MM.1S (cell line): ENCODE measurements around the gene ADARB1.

Experiments used
- EZH2 ChIP-seq: fragments of 300-600 bp; sonication (generic); optimal IDR thresholded peaks from 2 replicates; pipeline ENCODE3; 2017; ENCODE audit warnings: low read depth, mild to moderate bottlenecking, antibody characterized with exemption, low read length, mixed read lengths
- TF ChIP-seq, protein P1 (sequence below): fragments of 300-600 bp; sonication (generic); IDR thresholded peaks from 2 replicates; pipeline ENCODE4 v1.5.1; 2016; ENCODE audit warnings: antibody characterized with exemption, low read length, mixed read lengths

- TF ChIP-seq, protein P1, sequence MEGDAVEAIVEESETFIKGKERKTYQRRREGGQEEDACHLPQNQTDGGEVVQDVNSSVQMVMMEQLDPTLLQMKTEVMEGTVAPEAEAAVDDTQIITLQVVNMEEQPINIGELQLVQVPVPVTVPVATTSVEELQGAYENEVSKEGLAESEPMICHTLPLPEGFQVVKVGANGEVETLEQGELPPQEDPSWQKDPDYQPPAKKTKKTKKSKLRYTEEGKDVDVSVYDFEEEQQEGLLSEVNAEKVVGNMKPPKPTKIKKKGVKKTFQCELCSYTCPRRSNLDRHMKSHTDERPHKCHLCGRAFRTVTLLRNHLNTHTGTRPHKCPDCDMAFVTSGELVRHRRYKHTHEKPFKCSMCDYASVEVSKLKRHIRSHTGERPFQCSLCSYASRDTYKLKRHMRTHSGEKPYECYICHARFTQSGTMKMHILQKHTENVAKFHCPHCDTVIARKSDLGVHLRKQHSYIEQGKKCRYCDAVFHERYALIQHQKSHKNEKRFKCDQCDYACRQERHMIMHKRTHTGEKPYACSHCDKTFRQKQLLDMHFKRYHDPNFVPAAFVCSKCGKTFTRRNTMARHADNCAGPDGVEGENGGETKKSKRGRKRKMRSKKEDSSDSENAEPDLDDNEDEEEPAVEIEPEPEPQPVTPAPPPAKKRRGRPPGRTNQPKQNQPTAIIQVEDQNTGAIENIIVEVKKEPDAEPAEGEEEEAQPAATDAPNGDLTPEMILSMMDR, result no peak
- TF ChIP-seq EZH2, result no peak
Measured at GRCh38 chr21:45081636-45082035, 7.3 kb downstream of the ADARB1 start.
